Ishikawa (cell line): ENCODE data around the gene GPATCH1.

Experiments
- CEBPB ChIP-seq: IDR thresholded peaks from 2 replicates; pipeline ENCODE4 v1.6.1; 2012
- EGR1 ChIP-seq: IDR thresholded peaks from 2 replicates; pipeline ENCODE4 v1.6.1; 2012
- EP300 ChIP-seq: IDR thresholded peaks from 2 replicates; pipeline ENCODE4 v1.6.1; 2012; ENCODE audit warnings: borderline replicate concordance
- RAD21 ChIP-seq: IDR thresholded peaks from 2 replicates; pipeline ENCODE4 v1.6.1; 2012; ENCODE audit warnings: low read depth
- TAF1 ChIP-seq: IDR thresholded peaks from 2 replicates; pipeline ENCODE4 v1.6.1; 2012; ENCODE audit warnings: low read depth, mild to moderate bottlenecking
- TF ChIP-seq, protein P1 (sequence below): IDR thresholded peaks from 2 replicates; pipeline ENCODE4 v1.6.1; 2012; ENCODE audit warnings: low read depth, mild to moderate bottlenecking
- TF ChIP-seq, protein P2 (sequence below): IDR thresholded peaks from 2 replicates; pipeline ENCODE4 v1.6.1; 2012

DNA sequence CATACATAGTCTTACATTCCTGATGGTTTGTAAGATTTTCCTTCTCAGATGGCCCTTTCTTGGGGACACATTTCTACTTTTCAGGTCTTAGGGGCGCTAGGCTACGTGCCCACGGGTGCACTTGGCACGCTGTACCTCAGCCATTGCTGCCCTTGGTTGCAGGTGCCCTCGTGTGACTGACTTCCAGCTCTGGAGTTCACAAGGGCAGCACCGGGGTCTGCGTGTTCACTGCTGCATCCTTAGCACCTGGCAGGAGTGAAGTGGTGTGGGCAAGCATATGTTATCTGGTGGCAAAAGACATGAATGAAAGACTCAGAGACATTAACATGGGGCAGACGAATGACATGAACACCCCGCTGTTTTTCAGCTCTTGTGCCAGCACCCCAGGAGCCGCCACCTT is 37.7 kb downstream of the GPATCH1 start:
- TF ChIP-seq, protein P1, sequence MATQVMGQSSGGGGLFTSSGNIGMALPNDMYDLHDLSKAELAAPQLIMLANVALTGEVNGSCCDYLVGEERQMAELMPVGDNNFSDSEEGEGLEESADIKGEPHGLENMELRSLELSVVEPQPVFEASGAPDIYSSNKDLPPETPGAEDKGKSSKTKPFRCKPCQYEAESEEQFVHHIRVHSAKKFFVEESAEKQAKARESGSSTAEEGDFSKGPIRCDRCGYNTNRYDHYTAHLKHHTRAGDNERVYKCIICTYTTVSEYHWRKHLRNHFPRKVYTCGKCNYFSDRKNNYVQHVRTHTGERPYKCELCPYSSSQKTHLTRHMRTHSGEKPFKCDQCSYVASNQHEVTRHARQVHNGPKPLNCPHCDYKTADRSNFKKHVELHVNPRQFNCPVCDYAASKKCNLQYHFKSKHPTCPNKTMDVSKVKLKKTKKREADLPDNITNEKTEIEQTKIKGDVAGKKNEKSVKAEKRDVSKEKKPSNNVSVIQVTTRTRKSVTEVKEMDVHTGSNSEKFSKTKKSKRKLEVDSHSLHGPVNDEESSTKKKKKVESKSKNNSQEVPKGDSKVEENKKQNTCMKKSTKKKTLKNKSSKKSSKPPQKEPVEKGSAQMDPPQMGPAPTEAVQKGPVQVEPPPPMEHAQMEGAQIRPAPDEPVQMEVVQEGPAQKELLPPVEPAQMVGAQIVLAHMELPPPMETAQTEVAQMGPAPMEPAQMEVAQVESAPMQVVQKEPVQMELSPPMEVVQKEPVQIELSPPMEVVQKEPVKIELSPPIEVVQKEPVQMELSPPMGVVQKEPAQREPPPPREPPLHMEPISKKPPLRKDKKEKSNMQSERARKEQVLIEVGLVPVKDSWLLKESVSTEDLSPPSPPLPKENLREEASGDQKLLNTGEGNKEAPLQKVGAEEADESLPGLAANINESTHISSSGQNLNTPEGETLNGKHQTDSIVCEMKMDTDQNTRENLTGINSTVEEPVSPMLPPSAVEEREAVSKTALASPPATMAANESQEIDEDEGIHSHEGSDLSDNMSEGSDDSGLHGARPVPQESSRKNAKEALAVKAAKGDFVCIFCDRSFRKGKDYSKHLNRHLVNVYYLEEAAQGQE = no peak
- TF ChIP-seq RAD21 = no peak
- no peak for TF ChIP-seq EP300
- TF ChIP-seq, protein P2, sequence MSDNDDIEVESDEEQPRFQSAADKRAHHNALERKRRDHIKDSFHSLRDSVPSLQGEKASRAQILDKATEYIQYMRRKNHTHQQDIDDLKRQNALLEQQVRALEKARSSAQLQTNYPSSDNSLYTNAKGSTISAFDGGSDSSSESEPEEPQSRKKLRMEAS = no peak
- no peak for TF ChIP-seq CEBPB
- TF ChIP-seq TAF1 = no peak
- no peak for TF ChIP-seq EGR1
